ENCODE data around the gene FAM50B. TPM values are rescaled to one million over a fixed set of nuclear protein-coding genes. Genes with fewer than 3 reads are reported as not detected.
A peak's percentile ranks its signal among the peaks of the same experiment; 100 is the strongest.

Gene FAM50B
- total and polyA plus RNA-seq, 4 donors, result 8.8 to 12.3 (median 11.1) TPM

DNA sequence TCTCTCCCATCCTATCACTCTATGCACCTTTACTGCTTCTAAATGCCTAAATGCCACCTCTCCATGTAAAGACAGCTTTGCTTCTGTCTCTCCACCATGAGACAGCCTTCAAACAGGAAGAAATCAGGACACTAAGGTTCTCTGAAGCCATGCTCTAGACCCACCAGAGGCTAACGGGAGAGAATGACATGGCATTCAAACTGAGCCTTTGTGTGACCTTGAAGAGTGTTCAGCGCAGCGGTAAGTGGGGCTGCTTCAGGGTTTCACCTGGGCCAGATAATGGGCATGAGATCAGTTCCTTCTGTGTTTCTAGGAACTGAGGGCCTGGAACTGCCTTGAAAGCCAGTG is 20.1 kb downstream of the FAM50B start (continued):
- TF ChIP-seq, protein P1, sequence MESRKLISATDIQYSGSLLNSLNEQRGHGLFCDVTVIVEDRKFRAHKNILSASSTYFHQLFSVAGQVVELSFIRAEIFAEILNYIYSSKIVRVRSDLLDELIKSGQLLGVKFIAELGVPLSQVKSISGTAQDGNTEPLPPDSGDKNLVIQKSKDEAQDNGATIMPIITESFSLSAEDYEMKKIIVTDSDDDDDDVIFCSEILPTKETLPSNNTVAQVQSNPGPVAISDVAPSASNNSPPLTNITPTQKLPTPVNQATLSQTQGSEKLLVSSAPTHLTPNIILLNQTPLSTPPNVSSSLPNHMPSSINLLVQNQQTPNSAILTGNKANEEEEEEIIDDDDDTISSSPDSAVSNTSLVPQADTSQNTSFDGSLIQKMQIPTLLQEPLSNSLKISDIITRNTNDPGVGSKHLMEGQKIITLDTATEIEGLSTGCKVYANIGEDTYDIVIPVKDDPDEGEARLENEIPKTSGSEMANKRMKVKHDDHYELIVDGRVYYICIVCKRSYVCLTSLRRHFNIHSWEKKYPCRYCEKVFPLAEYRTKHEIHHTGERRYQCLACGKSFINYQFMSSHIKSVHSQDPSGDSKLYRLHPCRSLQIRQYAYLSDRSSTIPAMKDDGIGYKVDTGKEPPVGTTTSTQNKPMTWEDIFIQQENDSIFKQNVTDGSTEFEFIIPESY (IDR thresholded peaks at IDR 0.05), result no peak

DNA sequence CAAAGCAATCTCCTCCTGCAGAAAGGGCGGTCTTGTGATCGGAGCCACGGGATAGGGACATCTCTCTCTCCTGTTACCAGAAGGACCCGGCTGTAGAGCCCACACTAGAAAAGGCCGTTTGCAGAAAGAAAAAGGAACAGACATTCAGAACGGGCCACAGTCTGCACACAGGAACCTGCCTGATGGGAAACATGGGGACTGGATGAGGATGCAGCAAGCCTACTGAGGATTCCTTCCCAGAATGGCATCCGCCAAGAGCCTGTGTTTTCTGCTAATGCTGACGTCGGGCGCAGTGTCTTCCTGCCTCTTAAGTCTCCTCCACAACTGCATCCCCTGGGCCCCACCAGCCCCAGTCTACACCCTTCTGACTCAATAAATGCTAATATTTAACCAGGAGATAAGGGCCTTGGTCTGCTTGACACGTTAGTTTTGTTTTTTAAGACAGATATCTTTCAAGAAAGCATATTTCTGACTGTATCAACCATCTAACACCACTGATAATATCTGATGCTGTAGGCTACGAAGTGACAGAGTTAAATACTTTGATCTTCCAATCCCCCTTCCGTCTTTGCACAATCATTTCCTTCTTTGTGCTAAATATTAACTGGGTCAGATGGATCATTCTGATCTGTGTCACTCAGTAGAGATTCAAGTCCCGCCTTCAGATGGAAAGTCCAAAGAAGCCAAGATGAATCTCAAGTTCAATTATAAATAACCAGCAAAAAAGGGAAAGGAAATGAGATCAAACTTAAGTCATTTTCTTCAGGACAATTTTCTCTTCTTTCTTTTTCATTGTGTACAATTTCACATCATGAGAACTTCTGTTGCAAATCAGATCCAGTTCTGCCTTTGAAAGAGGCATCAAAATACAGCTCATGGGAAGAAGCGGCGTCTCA is 20.7 kb downstream of the FAM50B start:
- Histone ChIP-seq H3K36me3 (ENCODE audit: control insufficient read depth in 4 of 4, insufficient read depth in 3 of 4, low read depth in 1 of 4, low read length in 3 of 4) (no peaks in the 10 kb centered on the region), H3K27me3 (ENCODE audit: control insufficient read depth in 4 of 4, insufficient read depth in 4 of 4, low read length in 3 of 4) (no peaks in the 10 kb centered on the region), H3K27ac (ENCODE audit: low read depth in 1 of 2, low read length in 2 of 2) (peak overlapping the region; percentile 63 to 67), H3K4me1 (ENCODE audit: control insufficient read depth in 4 of 4, insufficient read depth in 4 of 4, low read length in 3 of 4) (peaks cover 23 to 50% (median 40%) of the 10 kb centered on the region in 4 donors), H3K9me3 (ENCODE audit: control insufficient read depth in 4 of 4, low read length in 3 of 4) (no peaks in the 10 kb centered on the region), H3K9ac (ENCODE audit: low read depth in 1 of 2, low read length in 2 of 2) (no peak overlapping the region), H3K4me3 (ENCODE audit: low read depth in 1 of 3, low read length in 3 of 3) (no peak overlapping the region)
- peak in 1 of 2 donors; percentile 69 for TF ChIP-seq EGR1 (IDR thresholded peaks at IDR 0.05; ENCODE audit: low read depth in 2 of 2)
- peak in 1 of 2 donors; percentile 44 for TF ChIP-seq GABPA (IDR thresholded peaks at IDR 0.05 in 1 of 2, conservative IDR thresholded peaks at IDR 0.05 in 1 of 2)
- no peak for TF ChIP-seq HNF4G (IDR thresholded peaks at IDR 0.05)
- TF ChIP-seq, protein P1 (IDR thresholded peaks at IDR 0.05), result no peak
- TF ChIP-seq, protein P2, sequence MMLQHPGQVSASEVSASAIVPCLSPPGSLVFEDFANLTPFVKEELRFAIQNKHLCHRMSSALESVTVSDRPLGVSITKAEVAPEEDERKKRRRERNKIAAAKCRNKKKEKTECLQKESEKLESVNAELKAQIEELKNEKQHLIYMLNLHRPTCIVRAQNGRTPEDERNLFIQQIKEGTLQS (IDR thresholded peaks at IDR 0.05), result no peak
- TF ChIP-seq TAF1 (conservative IDR thresholded peaks at IDR 0.05), result no peak
- peak; percentile 42 for TF ChIP-seq YY1 (IDR thresholded peaks at IDR 0.05)
- TF ChIP-seq JUND (IDR thresholded peaks at IDR 0.05), result peak in 1 of 2 donors; percentile 49
- peak; percentile 27 to 47 for TF ChIP-seq RAD21 (IDR thresholded peaks at IDR 0.05)
- peak; percentile 69 for TF ChIP-seq SP1 (IDR thresholded peaks at IDR 0.05)
- TF ChIP-seq, protein P3, sequence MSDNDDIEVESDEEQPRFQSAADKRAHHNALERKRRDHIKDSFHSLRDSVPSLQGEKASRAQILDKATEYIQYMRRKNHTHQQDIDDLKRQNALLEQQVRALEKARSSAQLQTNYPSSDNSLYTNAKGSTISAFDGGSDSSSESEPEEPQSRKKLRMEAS (IDR thresholded peaks at IDR 0.05), result peak; percentile 67
- TF ChIP-seq RXRA (IDR thresholded peaks at IDR 0.05), result peak; percentile 21 to 77
- TF ChIP-seq HNF4A (conservative IDR thresholded peaks at IDR 0.05), result peak; percentile 76 to 85
- no peak for TF ChIP-seq FOXA1 (IDR thresholded peaks at IDR 0.05)
- no peak for DNase-seq (ENCODE audit: low spot score)
- 55% methylated on average over 16 of the region's 16 CpGs for WGBS

DNA sequence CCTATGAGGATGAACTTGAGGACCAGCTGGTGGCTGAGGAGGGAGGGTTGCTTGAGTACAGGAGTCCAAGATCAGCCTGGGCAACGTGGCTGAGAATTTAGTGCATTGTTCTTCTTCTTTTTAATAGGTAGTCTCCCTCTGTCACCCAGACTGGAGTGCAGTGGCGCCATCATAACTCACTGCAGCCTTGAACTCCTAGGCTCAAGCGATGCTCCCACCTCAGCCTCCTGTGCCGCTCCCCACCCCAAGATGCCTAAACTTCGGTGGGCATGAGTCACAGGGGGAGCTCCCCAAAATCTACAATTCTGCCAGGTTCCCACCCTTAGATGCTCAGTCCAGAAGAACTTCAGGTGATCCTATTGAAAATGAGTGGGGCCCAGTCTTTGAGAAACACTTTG is 21.4 kb downstream of the FAM50B start:
- Histone ChIP-seq H3K9me3 (ENCODE audit: control insufficient read depth in 4 of 4, low read length in 3 of 4) (no peaks in the 10 kb centered on the region), H3K27me3 (ENCODE audit: control insufficient read depth in 4 of 4, insufficient read depth in 4 of 4, low read length in 3 of 4) (no peaks in the 10 kb centered on the region), H3K36me3 (ENCODE audit: control insufficient read depth in 4 of 4, insufficient read depth in 3 of 4, low read depth in 1 of 4, low read length in 3 of 4) (no peaks in the 10 kb centered on the region), H3K27ac (ENCODE audit: low read depth in 1 of 2, low read length in 2 of 2) (peak overlapping the region; percentile 63 to 67), H3K9ac (ENCODE audit: low read depth in 1 of 2, low read length in 2 of 2) (no peak overlapping the region), H3K4me3 (ENCODE audit: low read depth in 1 of 3, low read length in 3 of 3) (no peak overlapping the region), H3K4me1 (ENCODE audit: control insufficient read depth in 4 of 4, insufficient read depth in 4 of 4, low read length in 3 of 4) (peaks cover 23 to 50% (median 40%) of the 10 kb centered on the region in 4 donors)
- DNase-seq (ENCODE audit: low spot score), result no peak
- WGBS, result 83% methylated on average over 5 of the region's 5 CpGs
- TF ChIP-seq, protein P1 (IDR thresholded peaks at IDR 0.05), result no peak
- no peak for TF ChIP-seq YY1 (IDR thresholded peaks at IDR 0.05)
- no peak for TF ChIP-seq TAF1 (conservative IDR thresholded peaks at IDR 0.05)
- TF ChIP-seq SP1 (IDR thresholded peaks at IDR 0.05), result no peak
- TF ChIP-seq FOXA1 (IDR thresholded peaks at IDR 0.05), result no peak
- TF ChIP-seq, protein P2 (IDR thresholded peaks at IDR 0.05), result no peak
- TF ChIP-seq EGR1 (IDR thresholded peaks at IDR 0.05; ENCODE audit: low read depth in 2 of 2), result no peak
- TF ChIP-seq HNF4A (conservative IDR thresholded peaks at IDR 0.05), result no peak
- no peak for TF ChIP-seq RXRA (IDR thresholded peaks at IDR 0.05)
- TF ChIP-seq JUND (IDR thresholded peaks at IDR 0.05), result no peak
- TF ChIP-seq, protein P4, sequence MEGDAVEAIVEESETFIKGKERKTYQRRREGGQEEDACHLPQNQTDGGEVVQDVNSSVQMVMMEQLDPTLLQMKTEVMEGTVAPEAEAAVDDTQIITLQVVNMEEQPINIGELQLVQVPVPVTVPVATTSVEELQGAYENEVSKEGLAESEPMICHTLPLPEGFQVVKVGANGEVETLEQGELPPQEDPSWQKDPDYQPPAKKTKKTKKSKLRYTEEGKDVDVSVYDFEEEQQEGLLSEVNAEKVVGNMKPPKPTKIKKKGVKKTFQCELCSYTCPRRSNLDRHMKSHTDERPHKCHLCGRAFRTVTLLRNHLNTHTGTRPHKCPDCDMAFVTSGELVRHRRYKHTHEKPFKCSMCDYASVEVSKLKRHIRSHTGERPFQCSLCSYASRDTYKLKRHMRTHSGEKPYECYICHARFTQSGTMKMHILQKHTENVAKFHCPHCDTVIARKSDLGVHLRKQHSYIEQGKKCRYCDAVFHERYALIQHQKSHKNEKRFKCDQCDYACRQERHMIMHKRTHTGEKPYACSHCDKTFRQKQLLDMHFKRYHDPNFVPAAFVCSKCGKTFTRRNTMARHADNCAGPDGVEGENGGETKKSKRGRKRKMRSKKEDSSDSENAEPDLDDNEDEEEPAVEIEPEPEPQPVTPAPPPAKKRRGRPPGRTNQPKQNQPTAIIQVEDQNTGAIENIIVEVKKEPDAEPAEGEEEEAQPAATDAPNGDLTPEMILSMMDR (IDR thresholded peaks at IDR 0.05; ENCODE audit: low read depth, low read length, missing input control), result no peak
- TF ChIP-seq RAD21 (IDR thresholded peaks at IDR 0.05), result no peak
- no peak for TF ChIP-seq HNF4G (IDR thresholded peaks at IDR 0.05)
